SK-N-SH (cell line): ENCODE data around the gene CHMP1A. TPM values are rescaled to one million over a fixed set of nuclear protein-coding genes. Genes with fewer than 3 reads are reported as not detected.

Experiments
- CTCF ChIA-PET: fragments of 300-600, 350-600 bp; formaldehyde crosslinking; extraction: SDS; loops from one replicate; lab custom pipeline; 2021; lab: Yijun Ruan, JAX
- POLR2A ChIA-PET: fragments of 350-600 bp; sonication (Branson Sonifier 250); formaldehyde crosslinking; extraction: SDS; loops from one replicate; lab custom pipeline; 2020; ENCODE audit warnings: antibody characterized with exemption, inconsistent platforms; lab: Yijun Ruan, JAX
- DNase-seq: peaks from one replicate; pipeline ENCODE4 v3.0.0; 2012
- H2AFZ ChIP-seq: fragments of 200-600 bp; sonication (generic); 2 replicates; pipeline ENCODE4 v1.8.1; 2016; ENCODE audit warnings: antibody characterized with exemption, mild to moderate bottlenecking, low read depth
- H3F3A ChIP-seq: fragments of 200-600 bp; sonication (generic); replicated peaks from 2 replicates; pipeline ENCODE3; 2016; ENCODE audit warnings: antibody characterized with exemption, mild to moderate bottlenecking; ENCODE audit not compliant: insufficient read depth
- H3K27ac ChIP-seq, 2 experiments: fragments of 200-500 bp in 1 of 2; fragments of 200-600 bp in 1 of 2; sonication (Bioruptor generic) in 1 of 2; sonication (generic), shearing (Covaris generic) in 1 of 2; 2 replicates each; pipeline versions ENCODE4 v1.5.1 to v1.6.1; 2014 to 2016; ENCODE audit warnings: low read depth in 2 of 2, inconsistent platforms in 1 of 2, low read length in 1 of 2, mild to moderate bottlenecking in 1 of 2, mixed read lengths in 1 of 2
- H3K27me3 ChIP-seq: fragments of 200-600 bp; sonication (generic), shearing (Covaris generic); 2 replicates; pipeline ENCODE4 v1.6.1; 2016; ENCODE audit warnings: mixed run types; ENCODE audit not compliant: insufficient read depth
- H3K36me3 ChIP-seq, 2 experiments: fragments of 200-500 bp in 1 of 2; fragments of 200-600 bp in 1 of 2; sonication (Bioruptor generic) in 1 of 2; sonication (generic) in 1 of 2; replicated peaks in 1 of 2; 2 replicates each; pipeline versions ENCODE3 to v1.5.1; 2014 to 2016; ENCODE audit warnings: low read length in 1 of 2, mild to moderate bottlenecking in 1 of 2; ENCODE audit not compliant: insufficient read depth in 2 of 2, control insufficient read depth in 1 of 2
- H3K4me1 ChIP-seq, 2 experiments: fragments of 200-500 bp in 1 of 2; fragments of 200-600 bp in 1 of 2; sonication (Bioruptor generic) in 1 of 2; sonication (generic), shearing (Covaris generic) in 1 of 2; 2 replicates each; pipeline versions ENCODE4 v1.5.1 to v1.6.1; 2014 to 2016; ENCODE audit warnings: low read depth in 1 of 2, low read length in 1 of 2, mixed run types in 1 of 2; ENCODE audit not compliant: insufficient read depth in 2 of 2, control insufficient read depth in 1 of 2
- H3K4me2 ChIP-seq: fragments of 200-600 bp; sonication (generic), shearing (Covaris generic); 2 replicates; pipeline ENCODE4 v1.6.1; 2017; ENCODE audit warnings: mixed run types
- H3K4me3 ChIP-seq, 2 experiments: fragments of 200-500 bp in 1 of 2; fragments of 200-600 bp in 1 of 2; sonication (Bioruptor generic) in 1 of 2; sonication (generic), shearing (Covaris generic) in 1 of 2; 2 replicates each; pipeline versions ENCODE4 v1.5.1 to v1.8.1; 2014 to 2016; ENCODE audit warnings: low read depth in 2 of 2, inconsistent platforms in 1 of 2, low read length in 1 of 2, mild to moderate bottlenecking in 1 of 2, mixed read lengths in 1 of 2, moderate library complexity in 1 of 2
- H3K79me2 ChIP-seq: fragments of 200-600 bp; sonication (generic); 2 replicates; pipeline ENCODE4 v1.8.1; 2017; ENCODE audit warnings: mild to moderate bottlenecking; ENCODE audit not compliant: insufficient read depth
- H3K9ac ChIP-seq: fragments of 200-600 bp; sonication (generic); 2 replicates; pipeline ENCODE4 v1.6.1; 2017; ENCODE audit warnings: mixed run types
- H3K9me2 ChIP-seq: fragments of 200-600 bp; sonication (generic); 2 replicates; pipeline ENCODE4 v1.6.1; 2017; ENCODE audit warnings: mixed run types
- H3K9me3 ChIP-seq: fragments of 200-600 bp; sonication (generic); 2 replicates; pipeline ENCODE4 v1.6.1; 2017; ENCODE audit warnings: mixed run types, mild to moderate bottlenecking, moderate library complexity
- H4K20me1 ChIP-seq: fragments of 200-600 bp; sonication (generic); 2 replicates; pipeline ENCODE4 v1.6.1; 2017; ENCODE audit warnings: mild to moderate bottlenecking, mixed run types; ENCODE audit not compliant: insufficient read depth
- CHD2 ChIP-seq: fragments of 150-350 bp; IDR thresholded peaks from 2 replicates; pipeline ENCODE4 v1.6.1; 2018; ENCODE audit warnings: low read length; ENCODE audit not compliant: partially characterized antibody
- CTCF ChIP-seq: fragments of 200-600 bp; sonication (generic); IDR thresholded peaks from 2 replicates; pipeline ENCODE4 v1.6.1; 2017; ENCODE audit warnings: antibody characterized with exemption, mild to moderate bottlenecking, moderate library complexity
- ELF1 ChIP-seq: IDR thresholded peaks from 2 replicates; pipeline ENCODE4 v1.4.0; 2012
- EZH2phosphoT487 ChIP-seq: fragments of 200-600 bp; sonication (generic); IDR thresholded peaks from 2 replicates; pipeline ENCODE4 v1.6.1; 2017; ENCODE audit warnings: low read depth, mixed run types, mild to moderate bottlenecking, antibody characterized with exemption, moderate library complexity, borderline replicate concordance
- FOXJ3 ChIP-seq: sonication (generic); formaldehyde crosslinking; IDR thresholded peaks from 2 replicates; pipeline ENCODE4 v1.5.1; 2020; ENCODE audit warnings: mild to moderate bottlenecking, missing genetic modification reagents
- GATA2 ChIP-seq: sonication (generic); formaldehyde crosslinking; IDR thresholded peaks from 2 replicates; pipeline ENCODE4 v1.5.0; 2020; ENCODE audit warnings: mild to moderate bottlenecking, missing genetic modification reagents
- IRF3 ChIP-seq: fragments of 150-350 bp; IDR thresholded peaks from 2 replicates; pipeline ENCODE4 v1.6.1; 2016; ENCODE audit warnings: mild to moderate bottlenecking, low read depth, low read length
- MAX ChIP-seq: IDR thresholded peaks from 2 replicates; pipeline ENCODE4 v1.4.0; 2012; ENCODE audit warnings: low read depth
- NFIC ChIP-seq: IDR thresholded peaks from 2 replicates; pipeline ENCODE4 v1.4.0; 2012; ENCODE audit warnings: borderline replicate concordance
- PBX3 ChIP-seq: IDR thresholded peaks from 2 replicates; pipeline ENCODE4; 2012
- POLR2AphosphoS5 ChIP-seq: IDR thresholded peaks from 2 replicates; pipeline ENCODE4 v1.6.1; 2012; ENCODE audit warnings: low read depth, low read length
- RAD21 ChIP-seq: IDR thresholded peaks from 2 replicates; pipeline ENCODE4 v1.6.1; 2012; ENCODE audit warnings: mild to moderate bottlenecking, low read length
- RFX5 ChIP-seq: IDR thresholded peaks from 2 replicates; pipeline ENCODE4 v1.6.1; 2012; ENCODE audit warnings: mild to moderate bottlenecking, improper control_type of control experiment, low read length
- SIN3A ChIP-seq: IDR thresholded peaks from 2 replicates; pipeline ENCODE4 v1.6.1; 2012; ENCODE audit warnings: low read depth, mild to moderate bottlenecking, low read length, moderate library complexity, borderline replicate concordance
- SMC3 ChIP-seq: IDR thresholded peaks from 2 replicates; pipeline ENCODE4 v1.6.1; 2012; ENCODE audit warnings: low read depth, low read length, improper control_type of control experiment
- TCF12 ChIP-seq: IDR thresholded peaks from 2 replicates; pipeline ENCODE4 v1.4.0; 2012
- TEAD4 ChIP-seq: IDR thresholded peaks from 2 replicates; pipeline ENCODE4 v1.4.0; 2012; ENCODE audit warnings: mild to moderate bottlenecking, borderline replicate concordance; ENCODE audit not compliant: insufficient read depth
- USF1 ChIP-seq: IDR thresholded peaks from 2 replicates; pipeline ENCODE4 v1.4.0; 2012; ENCODE audit warnings: low read depth, borderline replicate concordance
- YY1 ChIP-seq: IDR thresholded peaks from 2 replicates; pipeline ENCODE4 v1.4.0; 2012; ENCODE audit warnings: low read depth, mild to moderate bottlenecking
- WGBS: methylation state at CpG from one replicate; pipeline ENCODE4 v1.1.6; 2017; ENCODE audit warnings: low lambda C conversion rate; 5-methylcytosine and 5-hydroxymethylcytosine counted together
- polyA plus RNA-seq, 3 experiments: library from polyadenylated mRNA; depleted of rRNA; stranded (reverse); fragments of >200 nt; gene quantifications; 2 replicates each; pipeline ENCODE4 v1.2.3, GENCODE V29; 2012

The CHMP1A gene
- polyA plus RNA-seq, 1 of the 3 experiments (the other 2 are of a cell fraction), result 138 TPM

GRCh38 chr16:89607453-89607852 lies 50.1 kb downstream of the CHMP1A start:
- no peaks in the 10 kb centered on the region for H3K9me2 ChIP-seq
- H4K20me1 ChIP-seq, result no peaks in the 10 kb centered on the region
- no peak overlapping the region for H3K27ac ChIP-seq
- H3K9me3 ChIP-seq, result no peaks in the 10 kb centered on the region
- TF ChIP-seq ELF1 (no peak), MAX (no peak), POLR2AphosphoS5 (no peak), NFIC (no peak), PBX3 (no peak), TEAD4 (no peak), TCF12 (no peak), RFX5 (no peak), FOXJ3 (CRISPR knock-in tag) (no peak), CTCF (no peak), RAD21 (no peak), SIN3A (no peak), CHD2 (no peak), YY1 (no peak), EZH2phosphoT487 (no peak), SMC3 (no peak), IRF3 (no peak), GATA2 (CRISPR knock-in tag) (no peak), USF1 (no peak)
- TF ChIP-seq, all 33 proteins: peak for 0
- POLR2A ChIA-PET, result no interaction called here
- no peak for DNase-seq
- Histone ChIP-seq H3K4me3 (no peak overlapping the region), H3K36me3 (no peaks in the 10 kb centered on the region), H3K4me2 (no peak overlapping the region), H3K79me2 (no peaks in the 10 kb centered on the region), H3K9ac (no peak overlapping the region), H2AFZ (no peak overlapping the region), H3K4me1 (peaks cover 6 to 15% of the 10 kb centered on the region in 2 experiments; a peak in 3 of 4 replicates), H3K27me3 (no peaks in the 10 kb centered on the region), H3F3A (peaks cover 13% of the 10 kb centered on the region)
- CTCF ChIA-PET, result interaction anchor here (0.9 kb wide), 1 partner anchor 42 kb away, joined by 5 read pairs; no protein-coding TSS in a partner anchor
- 93% methylated on average over 9 of the region's 9 CpGs for WGBS
